PC-3 (cell line): ENCODE results near the gene EME2.

ENCODE experiments used
- CTCF ChIP-seq: fragments of 300-600 bp; sonication (generic); conservative IDR thresholded peaks from 2 replicates; pipeline ENCODE4 v1.5.1; 2017; ENCODE audit warnings: antibody characterized with exemption, low read depth, mild to moderate bottlenecking, low read length
- EZH2 ChIP-seq: fragments of 300-600 bp; sonication (generic); IDR thresholded peaks from one replicate; pipeline ENCODE4 v1.6.1; 2017; ENCODE audit warnings: antibody characterized with exemption, mild to moderate bottlenecking, low read length; ENCODE audit not compliant: unreplicated experiment
- EZH2phosphoT487 ChIP-seq: fragments of 300-600 bp; sonication (generic); IDR thresholded peaks from 2 replicates; pipeline ENCODE4 v1.6.1; 2018; ENCODE audit warnings: mild to moderate bottlenecking, antibody characterized with exemption, low read length, borderline replicate concordance

GRCh38 chr16:1732071-1732470 is 40.5 kb upstream of the EME2 start:
- no peak for TF ChIP-seq CTCF
- TF ChIP-seq EZH2 = no peak
- no peak for TF ChIP-seq EZH2phosphoT487
